ENCODE data around the gene GNG4.

DNA sequence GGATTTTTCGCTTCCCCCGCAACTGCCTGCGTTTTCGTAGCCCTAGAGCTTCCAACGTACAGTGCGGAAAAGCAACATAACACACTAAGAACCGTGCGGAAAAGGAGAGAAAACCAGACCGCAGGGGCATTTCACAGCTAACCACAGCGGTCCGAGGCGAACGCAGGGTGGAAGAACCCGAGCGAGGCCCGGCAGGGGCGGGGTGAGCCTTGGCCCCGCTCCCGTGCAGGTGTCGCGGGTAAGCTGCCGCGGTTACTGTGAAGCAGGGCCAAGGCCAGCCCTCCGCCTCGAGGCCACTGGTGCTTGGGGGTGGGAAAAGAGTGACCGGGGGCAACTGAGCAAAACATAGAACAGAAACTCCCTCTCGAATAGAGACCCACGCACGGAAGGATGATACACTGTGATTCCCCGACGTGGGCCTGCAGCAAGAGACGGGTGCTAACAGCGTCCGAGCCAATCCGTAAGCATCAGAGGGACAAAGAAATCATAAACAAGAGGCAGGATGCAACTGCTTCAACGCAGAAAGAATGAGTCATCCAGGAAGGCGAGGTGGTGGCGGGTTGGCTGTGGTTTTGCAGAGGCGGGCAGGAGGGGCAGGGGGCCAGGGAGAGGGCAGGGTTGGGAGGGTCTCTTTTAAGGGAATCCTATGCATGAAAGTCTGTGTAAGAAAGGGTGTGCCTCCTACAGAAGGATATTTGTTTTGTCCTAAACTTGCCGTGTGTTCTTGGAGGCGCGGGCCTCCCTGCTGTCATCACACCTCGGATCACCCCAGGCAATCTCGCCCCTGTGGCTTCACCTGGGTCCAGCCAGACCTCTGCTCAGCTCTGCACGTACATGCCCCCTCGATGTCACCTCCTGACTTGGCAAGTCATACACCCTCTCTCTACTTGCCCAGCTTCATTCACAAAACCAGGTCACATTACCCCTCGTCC lies 7.3 kb downstream of the GNG4 start:
- TF ChIP-seq RARB (CRISPR knock-in tag; IDR thresholded peaks at IDR 0.05) (no peak), GLIS3 (CRISPR knock-in tag; IDR thresholded peaks at IDR 0.05) (no peak), TOX (CRISPR knock-in tag; IDR thresholded peaks at IDR 0.05; ENCODE audit: borderline replicate concordance) (peak; percentile 29; the same call in 1 of the 2 replicates), ARNTL (CRISPR knock-in tag; IDR thresholded peaks at IDR 0.05; ENCODE audit: borderline replicate concordance, low read depth) (no peak), CSDC2 (CRISPR knock-in tag; IDR thresholded peaks at IDR 0.05) (no peak), ESRRG (CRISPR knock-in tag; IDR thresholded peaks at IDR 0.05) (no peak), BACH2 (CRISPR knock-in tag; IDR thresholded peaks at IDR 0.05; ENCODE audit: borderline replicate concordance) (no peak), ZC3H10 (CRISPR knock-in tag; IDR thresholded peaks at IDR 0.05) (no peak)
- TF ChIP-seq, protein P1, sequence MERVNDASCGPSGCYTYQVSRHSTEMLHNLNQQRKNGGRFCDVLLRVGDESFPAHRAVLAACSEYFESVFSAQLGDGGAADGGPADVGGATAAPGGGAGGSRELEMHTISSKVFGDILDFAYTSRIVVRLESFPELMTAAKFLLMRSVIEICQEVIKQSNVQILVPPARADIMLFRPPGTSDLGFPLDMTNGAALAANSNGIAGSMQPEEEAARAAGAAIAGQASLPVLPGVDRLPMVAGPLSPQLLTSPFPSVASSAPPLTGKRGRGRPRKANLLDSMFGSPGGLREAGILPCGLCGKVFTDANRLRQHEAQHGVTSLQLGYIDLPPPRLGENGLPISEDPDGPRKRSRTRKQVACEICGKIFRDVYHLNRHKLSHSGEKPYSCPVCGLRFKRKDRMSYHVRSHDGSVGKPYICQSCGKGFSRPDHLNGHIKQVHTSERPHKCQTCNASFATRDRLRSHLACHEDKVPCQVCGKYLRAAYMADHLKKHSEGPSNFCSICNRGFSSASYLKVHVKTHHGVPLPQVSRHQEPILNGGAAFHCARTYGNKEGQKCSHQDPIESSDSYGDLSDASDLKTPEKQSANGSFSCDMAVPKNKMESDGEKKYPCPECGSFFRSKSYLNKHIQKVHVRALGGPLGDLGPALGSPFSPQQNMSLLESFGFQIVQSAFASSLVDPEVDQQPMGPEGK (CRISPR knock-in tag; IDR thresholded peaks at IDR 0.05; ENCODE audit: borderline replicate concordance): no peak
- TF ChIP-seq, protein P2, sequence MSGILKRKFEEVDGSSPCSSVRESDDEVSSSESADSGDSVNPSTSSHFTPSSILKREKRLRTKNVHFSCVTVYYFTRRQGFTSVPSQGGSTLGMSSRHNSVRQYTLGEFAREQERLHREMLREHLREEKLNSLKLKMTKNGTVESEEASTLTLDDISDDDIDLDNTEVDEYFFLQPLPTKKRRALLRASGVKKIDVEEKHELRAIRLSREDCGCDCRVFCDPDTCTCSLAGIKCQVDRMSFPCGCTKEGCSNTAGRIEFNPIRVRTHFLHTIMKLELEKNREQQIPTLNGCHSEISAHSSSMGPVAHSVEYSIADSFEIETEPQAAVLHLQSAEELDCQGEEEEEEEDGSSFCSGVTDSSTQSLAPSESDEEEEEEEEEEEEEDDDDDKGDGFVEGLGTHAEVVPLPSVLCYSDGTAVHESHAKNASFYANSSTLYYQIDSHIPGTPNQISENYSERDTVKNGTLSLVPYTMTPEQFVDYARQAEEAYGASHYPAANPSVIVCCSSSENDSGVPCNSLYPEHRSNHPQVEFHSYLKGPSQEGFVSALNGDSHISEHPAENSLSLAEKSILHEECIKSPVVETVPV (CRISPR knock-in tag; IDR thresholded peaks at IDR 0.05): no peak
- TF ChIP-seq, protein P3, sequence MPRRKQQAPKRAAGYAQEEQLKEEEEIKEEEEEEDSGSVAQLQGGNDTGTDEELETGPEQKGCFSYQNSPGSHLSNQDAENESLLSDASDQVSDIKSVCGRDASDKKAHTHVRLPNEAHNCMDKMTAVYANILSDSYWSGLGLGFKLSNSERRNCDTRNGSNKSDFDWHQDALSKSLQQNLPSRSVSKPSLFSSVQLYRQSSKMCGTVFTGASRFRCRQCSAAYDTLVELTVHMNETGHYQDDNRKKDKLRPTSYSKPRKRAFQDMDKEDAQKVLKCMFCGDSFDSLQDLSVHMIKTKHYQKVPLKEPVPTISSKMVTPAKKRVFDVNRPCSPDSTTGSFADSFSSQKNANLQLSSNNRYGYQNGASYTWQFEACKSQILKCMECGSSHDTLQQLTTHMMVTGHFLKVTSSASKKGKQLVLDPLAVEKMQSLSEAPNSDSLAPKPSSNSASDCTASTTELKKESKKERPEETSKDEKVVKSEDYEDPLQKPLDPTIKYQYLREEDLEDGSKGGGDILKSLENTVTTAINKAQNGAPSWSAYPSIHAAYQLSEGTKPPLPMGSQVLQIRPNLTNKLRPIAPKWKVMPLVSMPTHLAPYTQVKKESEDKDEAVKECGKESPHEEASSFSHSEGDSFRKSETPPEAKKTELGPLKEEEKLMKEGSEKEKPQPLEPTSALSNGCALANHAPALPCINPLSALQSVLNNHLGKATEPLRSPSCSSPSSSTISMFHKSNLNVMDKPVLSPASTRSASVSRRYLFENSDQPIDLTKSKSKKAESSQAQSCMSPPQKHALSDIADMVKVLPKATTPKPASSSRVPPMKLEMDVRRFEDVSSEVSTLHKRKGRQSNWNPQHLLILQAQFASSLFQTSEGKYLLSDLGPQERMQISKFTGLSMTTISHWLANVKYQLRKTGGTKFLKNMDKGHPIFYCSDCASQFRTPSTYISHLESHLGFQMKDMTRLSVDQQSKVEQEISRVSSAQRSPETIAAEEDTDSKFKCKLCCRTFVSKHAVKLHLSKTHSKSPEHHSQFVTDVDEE (CRISPR knock-in tag; IDR thresholded peaks at IDR 0.05): no peak
- TF ChIP-seq, protein P4, sequence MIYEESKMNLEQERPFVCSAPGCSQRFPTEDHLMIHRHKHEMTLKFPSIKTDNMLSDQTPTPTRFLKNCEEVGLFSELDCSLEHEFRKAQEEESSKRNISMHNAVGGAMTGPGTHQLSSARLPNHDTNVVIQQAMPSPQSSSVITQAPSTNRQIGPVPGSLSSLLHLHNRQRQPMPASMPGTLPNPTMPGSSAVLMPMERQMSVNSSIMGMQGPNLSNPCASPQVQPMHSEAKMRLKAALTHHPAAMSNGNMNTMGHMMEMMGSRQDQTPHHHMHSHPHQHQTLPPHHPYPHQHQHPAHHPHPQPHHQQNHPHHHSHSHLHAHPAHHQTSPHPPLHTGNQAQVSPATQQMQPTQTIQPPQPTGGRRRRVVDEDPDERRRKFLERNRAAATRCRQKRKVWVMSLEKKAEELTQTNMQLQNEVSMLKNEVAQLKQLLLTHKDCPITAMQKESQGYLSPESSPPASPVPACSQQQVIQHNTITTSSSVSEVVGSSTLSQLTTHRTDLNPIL (CRISPR knock-in tag; IDR thresholded peaks at IDR 0.05; ENCODE audit: low read depth): no peak
- TF ChIP-seq, protein P5, sequence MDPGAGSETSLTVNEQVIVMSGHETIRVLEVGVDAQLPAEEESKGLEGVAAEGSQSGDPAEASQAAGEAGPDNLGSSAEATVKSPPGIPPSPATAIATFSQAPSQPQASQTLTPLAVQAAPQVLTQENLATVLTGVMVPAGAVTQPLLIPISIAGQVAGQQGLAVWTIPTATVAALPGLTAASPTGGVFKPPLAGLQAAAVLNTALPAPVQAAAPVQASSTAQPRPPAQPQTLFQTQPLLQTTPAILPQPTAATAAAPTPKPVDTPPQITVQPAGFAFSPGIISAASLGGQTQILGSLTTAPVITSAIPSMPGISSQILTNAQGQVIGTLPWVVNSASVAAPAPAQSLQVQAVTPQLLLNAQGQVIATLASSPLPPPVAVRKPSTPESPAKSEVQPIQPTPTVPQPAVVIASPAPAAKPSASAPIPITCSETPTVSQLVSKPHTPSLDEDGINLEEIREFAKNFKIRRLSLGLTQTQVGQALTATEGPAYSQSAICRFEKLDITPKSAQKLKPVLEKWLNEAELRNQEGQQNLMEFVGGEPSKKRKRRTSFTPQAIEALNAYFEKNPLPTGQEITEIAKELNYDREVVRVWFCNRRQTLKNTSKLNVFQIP (CRISPR knock-in tag; IDR thresholded peaks at IDR 0.05; ENCODE audit: borderline replicate concordance, low read depth): no peak
